HG03139 (cell line): Measurements from ENCODE around the gene SOX30.

Source experiments
- ATAC-seq: cut with Tn5 transposase; IDR thresholded peaks from one replicate; pipeline ENCODE4 v1.9.1; 2021; ENCODE audit not compliant: unreplicated experiment

SOX30 gene

GRCh38 chr5:157578079-157578780 lies 74.0 kb downstream of the SOX30 start:
- ATAC-seq: no peak

- no peak for ATAC-seq
Observed at GRCh38 chr5:157576678-157577077, 75.6 kb downstream of the SOX30 start.
